Neural cell (in vitro differentiated cells): ENCODE results near the gene SELENOV. TPM values are rescaled to one million over a fixed set of nuclear protein-coding genes. Genes with fewer than 3 reads are reported as not detected.

Source experiments
- H2AFZ ChIP-seq: fragments of 200-600, 300-800 bp; sonication (generic), shearing (Covaris generic); 2 replicates; pipeline ENCODE4 v1.6.0; 2014; ENCODE audit warnings: low read depth, mild to moderate bottlenecking, antibody characterized with exemption, low read length, moderate library complexity
- H3F3A ChIP-seq: fragments of 200-600 bp; shearing (Covaris generic); 2 replicates; pipeline ENCODE4 v1.6.1; 2016; ENCODE audit warnings: mild to moderate bottlenecking, moderate library complexity, mixed read lengths, antibody characterized with exemption, low read length; ENCODE audit not compliant: insufficient read depth, poor library complexity, severe bottlenecking
- H3K27ac ChIP-seq: fragments of 200-600, 300-800 bp; sonication (generic), shearing (Covaris generic); 2 replicates; pipeline ENCODE4 v1.5.1; 2014; ENCODE audit warnings: mild to moderate bottlenecking, low read length, moderate library complexity
- H3K27me3 ChIP-seq: fragments of 300-800, 200-600 bp; sonication (generic), shearing (Covaris generic); 2 replicates; pipeline ENCODE4 v1.6.0; 2014; ENCODE audit warnings: mild to moderate bottlenecking, low read depth, low read length, moderate library complexity; ENCODE audit not compliant: insufficient read depth
- H3K36me3 ChIP-seq: fragments of 300-800, 200-600 bp; sonication (generic), shearing (Covaris generic); 2 replicates; pipeline ENCODE4 v1.5.1; 2014; ENCODE audit warnings: mild to moderate bottlenecking, antibody characterized with exemption, low read length, moderate library complexity; ENCODE audit not compliant: insufficient read depth
- H3K4me2 ChIP-seq: fragments of 300-800, 200-600 bp; sonication (generic), shearing (Covaris generic); 2 replicates; pipeline ENCODE4 v1.6.0; 2014; ENCODE audit warnings: mild to moderate bottlenecking, low read length
- H3K4me3 ChIP-seq: fragments of 300-800, 200-600 bp; sonication (generic), shearing (Covaris generic); 2 replicates; pipeline ENCODE4 v1.5.1; 2014; ENCODE audit warnings: mild to moderate bottlenecking, low read length, moderate library complexity
- H3K79me2 ChIP-seq: fragments of 200-600 bp; shearing (Covaris generic); replicated peaks from 2 replicates; pipeline ENCODE4 v1.6.0; 2014; ENCODE audit warnings: mild to moderate bottlenecking, low read length, moderate library complexity; ENCODE audit not compliant: insufficient read depth
- H3K9ac ChIP-seq: fragments of 300-800, 200-600 bp; sonication (generic), shearing (Covaris generic); 2 replicates; pipeline ENCODE4 v1.6.1; 2016; ENCODE audit warnings: mild to moderate bottlenecking, low read length, mixed read lengths
- H3K9me2 ChIP-seq: fragments of 200-600 bp; shearing (Covaris generic); 2 replicates; pipeline ENCODE4 v1.6.1; 2016; ENCODE audit warnings: mild to moderate bottlenecking, low read length, mixed read lengths; ENCODE audit not compliant: insufficient read depth
- H3K9me3 ChIP-seq: fragments of 200-600, 300-800 bp; sonication (generic), shearing (Covaris generic); 2 replicates; pipeline ENCODE4 v1.6.1; 2016; ENCODE audit warnings: mild to moderate bottlenecking, mixed run types, low read length, moderate library complexity, mixed read lengths
- H4K20me1 ChIP-seq: fragments of 200-600 bp; shearing (Covaris generic); 2 replicates; pipeline ENCODE4 v1.6.1; 2016; ENCODE audit warnings: mild to moderate bottlenecking, mixed run types; ENCODE audit not compliant: insufficient read depth
- CTCF ChIP-seq: fragments of 450-650 bp; IDR thresholded peaks from 2 replicates; pipeline ENCODE4 v1.5.1; 2014; ENCODE audit warnings: antibody characterized with exemption, mild to moderate bottlenecking, moderate library complexity; ENCODE audit not compliant: poor library complexity, severe bottlenecking
- EP300 ChIP-seq: fragments of 450-650 bp; conservative IDR thresholded peaks from 2 replicates; pipeline ENCODE4 v1.6.1; 2014; ENCODE audit warnings: antibody characterized with exemption, mild to moderate bottlenecking, moderate library complexity; ENCODE audit not compliant: poor library complexity, severe bottlenecking
- EZH2 ChIP-seq: fragments of 200-600, 300-800 bp; shearing (Covaris generic), sonication (generic); IDR thresholded peaks from 2 replicates; pipeline ENCODE4 v1.6.1; 2014; ENCODE audit warnings: antibody characterized with exemption, low read length, borderline replicate concordance, mild to moderate bottlenecking; ENCODE audit not compliant: insufficient read depth, poor library complexity, severe bottlenecking
- MXI1 ChIP-seq: fragments of 450-650 bp; conservative IDR thresholded peaks from 2 replicates; pipeline ENCODE4 v1.6.1; 2014; ENCODE audit warnings: antibody characterized with exemption, mild to moderate bottlenecking; ENCODE audit not compliant: poor library complexity, severe bottlenecking
- POLR2AphosphoS5 ChIP-seq: IDR thresholded peaks from 2 replicates; pipeline ENCODE4 v1.6.1; 2012
- RAD21 ChIP-seq: fragments of 450-650 bp; conservative IDR thresholded peaks from 2 replicates; pipeline ENCODE4 v1.6.1; 2014; ENCODE audit warnings: antibody characterized with exemption, mild to moderate bottlenecking, moderate library complexity
- SMC3 ChIP-seq: fragments of 450-650 bp; conservative IDR thresholded peaks from 2 replicates; pipeline ENCODE4 v1.6.1; 2014; ENCODE audit warnings: antibody characterized with exemption, mild to moderate bottlenecking, moderate library complexity; ENCODE audit not compliant: poor library complexity
- TAF1 ChIP-seq: IDR thresholded peaks from 2 replicates; pipeline ENCODE4 v1.6.1; 2012; ENCODE audit warnings: low read depth
- polyA plus RNA-seq: library from polyadenylated mRNA; depleted of rRNA; stranded (reverse); fragments of >200 nt; gene quantifications from 2 replicates; pipeline ENCODE4 v1.2.3, GENCODE V29; 2014
- TF ChIP-seq, protein P1 (sequence below): IDR thresholded peaks from 2 replicates; pipeline ENCODE4 v1.6.1; 2012; ENCODE audit warnings: borderline replicate concordance

The SELENOV gene
- polyA plus RNA-seq, 1 donor from 2014 or later = 1.3 TPM

GRCh38 chr19:39542206-39542605 is 27.3 kb downstream of the SELENOV start:
- Histone ChIP-seq H3K9ac (peak overlapping the region; percentile 63), H2AFZ (peak overlapping the region; percentile 95), H3K4me3 (peak overlapping the region; percentile 45), H3K36me3 (no peaks in the 10 kb centered on the region), H3K27me3 (no peaks in the 10 kb centered on the region), H4K20me1 (no peaks in the 10 kb centered on the region), H3K27ac (peak overlapping the region; percentile 89), H3F3A (no peaks in the 10 kb centered on the region), H3K9me2 (no peaks in the 10 kb centered on the region), H3K9me3 (no peaks in the 10 kb centered on the region), H3K4me2 (peak overlapping the region; percentile 90), H3K79me2 (peaks cover 18% of the 10 kb centered on the region)
- TF ChIP-seq, protein P1, sequence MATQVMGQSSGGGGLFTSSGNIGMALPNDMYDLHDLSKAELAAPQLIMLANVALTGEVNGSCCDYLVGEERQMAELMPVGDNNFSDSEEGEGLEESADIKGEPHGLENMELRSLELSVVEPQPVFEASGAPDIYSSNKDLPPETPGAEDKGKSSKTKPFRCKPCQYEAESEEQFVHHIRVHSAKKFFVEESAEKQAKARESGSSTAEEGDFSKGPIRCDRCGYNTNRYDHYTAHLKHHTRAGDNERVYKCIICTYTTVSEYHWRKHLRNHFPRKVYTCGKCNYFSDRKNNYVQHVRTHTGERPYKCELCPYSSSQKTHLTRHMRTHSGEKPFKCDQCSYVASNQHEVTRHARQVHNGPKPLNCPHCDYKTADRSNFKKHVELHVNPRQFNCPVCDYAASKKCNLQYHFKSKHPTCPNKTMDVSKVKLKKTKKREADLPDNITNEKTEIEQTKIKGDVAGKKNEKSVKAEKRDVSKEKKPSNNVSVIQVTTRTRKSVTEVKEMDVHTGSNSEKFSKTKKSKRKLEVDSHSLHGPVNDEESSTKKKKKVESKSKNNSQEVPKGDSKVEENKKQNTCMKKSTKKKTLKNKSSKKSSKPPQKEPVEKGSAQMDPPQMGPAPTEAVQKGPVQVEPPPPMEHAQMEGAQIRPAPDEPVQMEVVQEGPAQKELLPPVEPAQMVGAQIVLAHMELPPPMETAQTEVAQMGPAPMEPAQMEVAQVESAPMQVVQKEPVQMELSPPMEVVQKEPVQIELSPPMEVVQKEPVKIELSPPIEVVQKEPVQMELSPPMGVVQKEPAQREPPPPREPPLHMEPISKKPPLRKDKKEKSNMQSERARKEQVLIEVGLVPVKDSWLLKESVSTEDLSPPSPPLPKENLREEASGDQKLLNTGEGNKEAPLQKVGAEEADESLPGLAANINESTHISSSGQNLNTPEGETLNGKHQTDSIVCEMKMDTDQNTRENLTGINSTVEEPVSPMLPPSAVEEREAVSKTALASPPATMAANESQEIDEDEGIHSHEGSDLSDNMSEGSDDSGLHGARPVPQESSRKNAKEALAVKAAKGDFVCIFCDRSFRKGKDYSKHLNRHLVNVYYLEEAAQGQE = peak; percentile 49
- TF ChIP-seq EP300 = peak; percentile 10
- TF ChIP-seq SMC3 = no peak
- no peak for TF ChIP-seq RAD21
- no peak for TF ChIP-seq TAF1
- TF ChIP-seq POLR2AphosphoS5 = peak; percentile 54

DNA sequence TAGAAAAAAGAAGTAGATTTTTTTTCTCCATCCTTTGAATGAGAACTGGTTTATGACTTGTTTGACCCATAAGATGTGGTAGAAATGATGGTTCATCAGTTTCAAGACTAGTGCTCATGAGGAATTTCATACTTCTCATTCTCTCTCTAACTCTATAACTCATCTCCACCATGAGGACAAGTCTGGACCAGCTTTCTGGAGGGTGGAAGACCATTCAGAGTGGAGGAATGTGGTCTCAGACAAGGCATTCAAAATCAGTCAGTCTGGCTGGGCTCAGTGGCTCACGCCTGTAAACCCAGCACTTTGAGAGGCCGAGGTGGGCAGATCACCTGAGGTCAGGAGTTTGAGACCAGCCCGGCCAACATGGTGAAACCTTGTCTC is 28.5 kb downstream of the SELENOV start:
- H3K9ac ChIP-seq = peak overlapping the region; percentile 63
- H3K4me2 ChIP-seq = no peak overlapping the region
- no peaks in the 10 kb centered on the region for H4K20me1 ChIP-seq
- no peaks in the 10 kb centered on the region for H3K9me3 ChIP-seq
- H3K9me2 ChIP-seq = no peaks in the 10 kb centered on the region
- TF ChIP-seq POLR2AphosphoS5 (no peak), TAF1 (no peak), RAD21 (no peak), EP300 (no peak), MXI1 (no peak), CTCF (no peak), EZH2 (no peak), SMC3 (no peak)
- TF ChIP-seq, protein P1 = no peak
- no peak overlapping the region for H3K4me3 ChIP-seq
- no peaks in the 10 kb centered on the region for H3K27me3 ChIP-seq
- no peaks in the 10 kb centered on the region for H3F3A ChIP-seq
- peaks cover 7% of the 10 kb centered on the region for H3K79me2 ChIP-seq
- no peak overlapping the region for H2AFZ ChIP-seq
- no peak overlapping the region for H3K27ac ChIP-seq
- no peaks in the 10 kb centered on the region for H3K36me3 ChIP-seq
